ENCODE data around the gene GCN1. TPM values are rescaled to one million over a fixed set of nuclear protein-coding genes. Genes with fewer than 3 reads are reported as not detected.

GCN1 gene
- total RNA-seq, 1 donor from 2014 or later, result 62.6 TPM

DNA sequence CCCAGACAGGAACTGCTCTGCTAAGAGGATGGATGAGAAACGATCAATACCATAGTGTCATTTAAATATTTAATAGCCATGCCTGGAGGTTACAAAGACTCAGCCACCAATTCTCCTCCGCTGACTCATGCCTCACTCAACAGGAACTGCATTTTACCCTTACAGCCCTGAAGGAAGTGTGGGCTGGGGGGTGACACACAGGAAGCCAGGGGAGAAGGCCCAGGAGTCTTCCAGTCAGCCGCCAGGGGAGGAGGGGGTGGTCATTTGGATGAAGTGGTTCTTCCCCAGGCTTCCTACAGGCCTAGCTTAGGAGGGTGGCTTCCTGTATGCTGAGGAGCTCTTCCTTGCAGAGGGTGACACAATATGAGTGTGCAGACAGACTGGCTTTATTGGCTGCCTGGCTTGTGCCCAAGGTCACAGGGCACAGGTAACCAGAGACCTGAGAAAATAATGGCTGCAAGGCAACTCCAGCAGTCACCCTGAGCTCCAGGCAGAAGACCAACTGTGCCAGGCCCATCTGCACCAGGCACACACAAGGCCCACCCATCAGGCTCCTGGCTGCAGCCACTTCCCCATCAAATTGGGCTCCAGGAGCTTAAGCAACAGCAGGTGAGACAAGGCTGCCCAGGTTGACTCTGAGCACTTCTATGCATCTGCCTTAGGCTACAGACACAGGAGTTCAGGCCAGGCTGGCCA is 36.9 kb upstream of the GCN1 start:
- peak overlapping the region in 1 of 2 donors; percentile 28 for H3K4me3 ChIP-seq
- no peaks in the 10 kb centered on the region for H3K36me3 ChIP-seq
- peaks cover 92% of the 10 kb centered on the region for H3K4me1 ChIP-seq
- H3K9me3 ChIP-seq, result no peaks in the 10 kb centered on the region
- intact Hi-C loops (cut with DNase I), result no loop called here
- peak overlapping the region; percentile 85 for H3K27ac ChIP-seq
- no peak for DNase-seq (ENCODE audit: extremely low spot score in 2 of 2)
- H3K27me3 ChIP-seq, result no peaks in the 10 kb centered on the region
- TF ChIP-seq POLR2A (IDR thresholded peaks at IDR 0.05) (no peak), POLR2AphosphoS5 (IDR thresholded peaks at IDR 0.05; ENCODE audit: insufficient read depth in 1 of 2, low read depth in 1 of 2) (peak in 1 of 2 donors; percentile 26)

DNA sequence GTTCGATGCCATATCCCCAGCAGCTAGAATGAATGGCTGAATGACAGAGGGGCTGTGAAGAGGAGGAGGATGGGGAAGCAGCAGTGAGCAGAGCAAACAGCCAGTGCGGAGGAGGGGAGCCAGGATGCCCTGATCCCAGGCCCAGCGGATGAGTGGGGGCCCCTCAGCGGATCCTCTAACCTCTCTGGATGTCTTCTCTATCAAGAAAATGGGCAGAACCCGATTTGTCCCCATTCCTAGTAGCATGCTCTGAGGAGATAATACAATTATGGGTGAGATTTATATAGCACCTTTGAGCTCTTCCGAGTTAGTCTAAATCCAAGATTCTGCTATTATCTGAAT is 36.4 kb upstream of the GCN1 start:
- TF ChIP-seq POLR2AphosphoS5 (IDR thresholded peaks at IDR 0.05; ENCODE audit: insufficient read depth in 1 of 2, low read depth in 1 of 2), result peak in 1 of 2 donors; percentile 8
- TF ChIP-seq, protein P1, sequence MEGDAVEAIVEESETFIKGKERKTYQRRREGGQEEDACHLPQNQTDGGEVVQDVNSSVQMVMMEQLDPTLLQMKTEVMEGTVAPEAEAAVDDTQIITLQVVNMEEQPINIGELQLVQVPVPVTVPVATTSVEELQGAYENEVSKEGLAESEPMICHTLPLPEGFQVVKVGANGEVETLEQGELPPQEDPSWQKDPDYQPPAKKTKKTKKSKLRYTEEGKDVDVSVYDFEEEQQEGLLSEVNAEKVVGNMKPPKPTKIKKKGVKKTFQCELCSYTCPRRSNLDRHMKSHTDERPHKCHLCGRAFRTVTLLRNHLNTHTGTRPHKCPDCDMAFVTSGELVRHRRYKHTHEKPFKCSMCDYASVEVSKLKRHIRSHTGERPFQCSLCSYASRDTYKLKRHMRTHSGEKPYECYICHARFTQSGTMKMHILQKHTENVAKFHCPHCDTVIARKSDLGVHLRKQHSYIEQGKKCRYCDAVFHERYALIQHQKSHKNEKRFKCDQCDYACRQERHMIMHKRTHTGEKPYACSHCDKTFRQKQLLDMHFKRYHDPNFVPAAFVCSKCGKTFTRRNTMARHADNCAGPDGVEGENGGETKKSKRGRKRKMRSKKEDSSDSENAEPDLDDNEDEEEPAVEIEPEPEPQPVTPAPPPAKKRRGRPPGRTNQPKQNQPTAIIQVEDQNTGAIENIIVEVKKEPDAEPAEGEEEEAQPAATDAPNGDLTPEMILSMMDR (IDR thresholded peaks at IDR 0.05), result no peak
- intact Hi-C loops (cut with DNase I), result no loop called here

DNA sequence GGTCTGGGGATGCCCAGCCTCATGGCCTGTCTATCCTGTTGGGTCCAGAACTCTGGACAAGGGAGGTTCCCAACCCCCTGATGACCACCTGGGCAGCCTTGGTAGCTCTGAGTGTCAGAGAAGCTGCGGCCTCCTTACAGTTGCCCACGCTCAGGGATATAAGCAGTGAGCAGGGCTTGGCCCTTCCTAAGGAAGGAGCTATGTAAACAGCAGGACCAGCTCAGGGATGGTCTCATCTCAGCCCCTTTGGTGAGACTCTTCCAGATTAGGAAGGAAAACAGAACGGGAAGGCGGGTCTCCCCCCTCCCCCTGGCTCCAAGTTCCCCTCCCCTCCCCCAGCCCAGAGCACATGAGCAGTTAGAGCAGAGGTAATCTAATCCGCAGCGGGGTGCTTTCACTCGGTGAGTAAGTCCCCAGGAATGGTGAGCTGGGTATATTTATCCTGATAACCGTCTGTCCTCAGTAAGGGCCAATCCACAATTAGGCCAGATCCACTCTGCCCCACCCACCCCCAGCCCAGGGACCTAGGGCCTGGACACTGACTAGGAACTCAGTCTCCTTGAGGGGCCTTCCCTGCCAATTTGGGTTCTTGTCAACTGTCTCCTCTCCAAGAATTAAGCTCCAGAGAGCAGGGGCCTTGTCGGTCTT is 35.9 kb upstream of the GCN1 start:
- Histone ChIP-seq H3K4me1 (peaks cover 92% of the 10 kb centered on the region), H3K27ac (peak overlapping the region; percentile 85), H3K4me3 (peak overlapping the region in 1 of 2 donors; percentile 28), H3K27me3 (no peaks in the 10 kb centered on the region), H3K9me3 (no peaks in the 10 kb centered on the region), H3K36me3 (no peaks in the 10 kb centered on the region)
- intact Hi-C loops (cut with DNase I), result no loop called here
- TF ChIP-seq POLR2AphosphoS5 (IDR thresholded peaks at IDR 0.05; ENCODE audit: insufficient read depth in 1 of 2, low read depth in 1 of 2), result peak in 1 of 2 donors; percentile 47
- TF ChIP-seq, protein P1 (IDR thresholded peaks at IDR 0.05), result no peak
- peak in 1 of 2 donors; percentile 95 for DNase-seq (ENCODE audit: extremely low spot score in 2 of 2)

More for the DNA sequence above, 36.4 kb upstream of the GCN1 start:
- Histone ChIP-seq H3K27ac (peak overlapping the region; percentile 85), H3K4me1 (peaks cover 92% of the 10 kb centered on the region), H3K4me3 (peak overlapping the region in 1 of 2 donors; percentile 28), H3K9me3 (no peaks in the 10 kb centered on the region), H3K36me3 (no peaks in the 10 kb centered on the region), H3K27me3 (no peaks in the 10 kb centered on the region)
- no peak for DNase-seq (ENCODE audit: extremely low spot score in 2 of 2)

DNA sequence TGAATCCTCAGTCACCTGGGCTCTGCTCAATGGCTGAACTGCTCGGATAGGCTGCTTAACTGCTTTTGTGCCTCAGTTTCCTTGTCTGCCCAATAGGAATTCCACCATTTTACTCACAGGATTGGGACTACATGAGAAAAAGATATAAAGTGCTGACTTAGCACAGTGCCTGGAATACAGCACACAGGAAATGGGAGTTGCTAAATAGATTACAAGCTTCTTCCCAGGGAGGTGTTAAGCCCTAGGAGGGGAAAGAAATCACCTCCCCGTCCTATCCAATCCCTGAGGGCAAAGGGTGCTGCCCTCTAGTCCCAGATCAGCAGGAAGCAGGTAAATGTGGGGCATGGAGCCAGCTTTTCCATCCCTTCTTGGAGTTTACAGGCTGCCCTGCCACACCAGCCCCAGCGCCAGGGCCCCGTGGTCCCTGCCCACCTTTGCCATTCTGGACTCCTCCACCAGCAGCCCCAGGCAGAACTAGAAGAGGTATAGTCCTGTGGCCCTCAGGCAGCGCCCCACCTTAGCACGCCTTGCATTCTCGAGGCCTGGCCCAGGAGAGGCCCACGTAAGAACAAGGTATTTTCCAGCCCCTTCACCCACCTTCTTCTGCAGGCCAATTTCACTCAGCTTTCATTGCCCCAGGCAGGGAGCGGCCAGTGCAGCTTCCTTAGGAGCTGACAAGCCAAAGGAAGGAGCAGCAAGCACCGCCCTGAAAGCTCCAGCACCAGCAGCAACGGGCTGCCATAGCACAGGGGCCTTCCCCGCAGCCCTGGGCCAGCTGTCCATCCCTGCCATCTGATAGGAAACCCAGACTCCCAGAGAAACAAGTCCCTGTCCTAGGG is 35.2 kb upstream of the GCN1 start:
- Histone ChIP-seq H3K4me1 (peaks cover 92% of the 10 kb centered on the region), H3K27ac (peak overlapping the region; percentile 85), H3K36me3 (no peaks in the 10 kb centered on the region), H3K4me3 (peak overlapping the region in 1 of 2 donors; percentile 28), H3K27me3 (no peaks in the 10 kb centered on the region), H3K9me3 (no peaks in the 10 kb centered on the region)
- DNase-seq (ENCODE audit: extremely low spot score in 2 of 2), result no peak
- intact Hi-C loops (cut with DNase I), result loop anchor here (2.0 kb wide), 1 partner anchor 35 kb away; the partner anchor contains the start of gene PXN
- TF ChIP-seq, protein P1 (IDR thresholded peaks at IDR 0.05), result no peak
- no peak for TF ChIP-seq POLR2AphosphoS5 (IDR thresholded peaks at IDR 0.05; ENCODE audit: insufficient read depth in 1 of 2, low read depth in 1 of 2)
- no peak for TF ChIP-seq POLR2A (IDR thresholded peaks at IDR 0.05)

DNA sequence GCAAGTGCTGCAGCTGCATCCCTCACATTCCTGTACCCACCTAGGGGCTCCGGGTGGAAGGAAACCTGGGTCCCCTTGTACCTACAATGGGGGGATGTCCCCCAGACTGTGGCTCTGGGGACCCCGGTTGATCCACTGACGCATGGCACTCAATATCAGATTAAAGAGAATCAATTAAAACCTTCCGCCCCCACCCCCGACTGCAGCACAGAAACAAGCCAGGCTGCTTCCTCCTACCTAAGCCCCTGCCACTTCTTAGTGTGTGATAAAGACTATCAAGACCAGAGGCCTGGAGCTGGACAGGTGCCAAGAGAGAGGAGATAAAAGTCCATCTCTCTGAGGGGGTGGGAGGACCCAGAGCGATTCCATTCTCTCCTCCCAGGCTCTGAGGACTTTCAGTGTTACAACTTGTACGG is 34.6 kb upstream of the GCN1 start:
- intact Hi-C loops (cut with DNase I), result loop anchor here (2.0 kb wide), 1 partner anchor 36 kb away; the partner anchor contains the start of gene PXN
- Histone ChIP-seq H3K27me3 (no peaks in the 10 kb centered on the region), H3K4me1 (peaks cover 92% of the 10 kb centered on the region), H3K36me3 (no peaks in the 10 kb centered on the region), H3K27ac (peak overlapping the region; percentile 85), H3K4me3 (peak overlapping the region in 1 of 2 donors; percentile 28), H3K9me3 (no peaks in the 10 kb centered on the region)
- TF ChIP-seq, protein P1 (IDR thresholded peaks at IDR 0.05), result no peak
- TF ChIP-seq POLR2A (IDR thresholded peaks at IDR 0.05) (no peak), POLR2AphosphoS5 (IDR thresholded peaks at IDR 0.05; ENCODE audit: insufficient read depth in 1 of 2, low read depth in 1 of 2) (no peak)
- no peak for DNase-seq (ENCODE audit: extremely low spot score in 2 of 2)
